Osteoblast (primary cell): Measurements from ENCODE around the gene NRG3. TPM values are rescaled to one million over a fixed set of nuclear protein-coding genes. Genes with fewer than 3 reads are reported as not detected.
"Not testable (repeated sequence)": the region's sequence is repeated elsewhere in the genome, so short reads cannot be mapped to it uniquely, and the experiment has no call there.

ENCODE experiments used
- DNase-seq: peaks from one replicate; pipeline ENCODE4 v3.0.0; 2011; ENCODE audit warnings: low spot score, mixed read lengths; ENCODE audit not compliant: insufficient read length; ENCODE audit errors: missing footprints
- H2AFZ ChIP-seq: 2 replicates; pipeline ENCODE4 v1.6.0; 2011; ENCODE audit warnings: mild to moderate bottlenecking, low read length
- H3K27ac ChIP-seq: 2 replicates; pipeline ENCODE4 v1.5.1; 2011; ENCODE audit warnings: mild to moderate bottlenecking, low read depth, low read length, moderate library complexity
- H3K27me3 ChIP-seq: 2 replicates; pipeline ENCODE4 v1.6.0; 2012; ENCODE audit warnings: mild to moderate bottlenecking, control low read depth, inconsistent platforms, low read length, moderate library complexity; ENCODE audit not compliant: insufficient read depth
- H3K36me3 ChIP-seq: 2 replicates; pipeline ENCODE4 v1.5.1; 2011; ENCODE audit warnings: mild to moderate bottlenecking, low read length, control low read depth, moderate library complexity; ENCODE audit not compliant: insufficient read depth
- H3K4me1 ChIP-seq: 2 replicates; pipeline ENCODE4 v1.5.1; 2011; ENCODE audit warnings: mild to moderate bottlenecking, low read length, control low read depth, moderate library complexity; ENCODE audit not compliant: insufficient read depth
- H3K4me2 ChIP-seq: 2 replicates; pipeline ENCODE4 v1.6.0; 2011; ENCODE audit warnings: mild to moderate bottlenecking, low read length; ENCODE audit not compliant: insufficient read depth
- H3K4me3 ChIP-seq: fragments of 200-600 bp; sonication (generic); 3 replicates; pipeline ENCODE4 v1.5.1; 2012; ENCODE audit warnings: mild to moderate bottlenecking, low read length, inconsistent platforms; ENCODE audit not compliant: insufficient read depth
- H3K79me2 ChIP-seq: 2 replicates; pipeline ENCODE4 v1.6.0; 2012; ENCODE audit warnings: mild to moderate bottlenecking, low read length, control low read depth, inconsistent platforms; ENCODE audit not compliant: insufficient read depth
- H3K9me3 ChIP-seq: 2 replicates; pipeline ENCODE4 v1.5.1; 2011; ENCODE audit warnings: low read depth, low read length, control low read depth
- H4K20me1 ChIP-seq: 2 replicates; pipeline ENCODE4 v1.6.0; 2012; ENCODE audit warnings: mild to moderate bottlenecking, low read length, control low read depth; ENCODE audit not compliant: insufficient read depth
- total RNA-seq: library from RNA; depleted of rRNA; stranded (reverse); fragments of >200 nt; gene quantifications from 2 replicates; pipeline ENCODE4 v1.2.3, GENCODE V29; 2012
- TF ChIP-seq, protein P1 (sequence below): IDR thresholded peaks from 2 replicates; pipeline ENCODE4 v1.5.1; 2011; ENCODE audit warnings: mild to moderate bottlenecking, low read depth, low read length, moderate library complexity; ENCODE audit errors: extremely low read depth

The NRG3 gene
- total RNA-seq, 1 donor = not detected

DNA sequence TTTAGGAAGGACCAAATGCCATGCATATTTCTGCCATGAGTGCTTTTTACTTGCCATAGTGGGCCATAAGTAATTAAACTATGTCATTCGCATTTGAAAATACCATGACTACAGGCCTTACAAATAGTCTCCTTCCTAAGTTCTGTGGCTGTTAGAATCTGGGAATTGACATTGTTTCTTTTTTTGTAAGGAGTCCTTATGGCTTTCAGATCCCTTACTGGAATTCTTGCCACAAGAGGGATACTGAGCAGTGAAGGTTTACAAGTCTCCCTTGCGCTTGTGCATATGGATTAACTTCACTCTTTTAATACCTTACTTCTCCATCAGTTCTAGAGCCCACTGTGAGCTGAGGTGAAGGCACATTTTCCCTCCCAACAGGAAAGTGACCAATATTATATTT, 166.0 kb downstream of the NRG3 start:
- TF ChIP-seq, protein P1, sequence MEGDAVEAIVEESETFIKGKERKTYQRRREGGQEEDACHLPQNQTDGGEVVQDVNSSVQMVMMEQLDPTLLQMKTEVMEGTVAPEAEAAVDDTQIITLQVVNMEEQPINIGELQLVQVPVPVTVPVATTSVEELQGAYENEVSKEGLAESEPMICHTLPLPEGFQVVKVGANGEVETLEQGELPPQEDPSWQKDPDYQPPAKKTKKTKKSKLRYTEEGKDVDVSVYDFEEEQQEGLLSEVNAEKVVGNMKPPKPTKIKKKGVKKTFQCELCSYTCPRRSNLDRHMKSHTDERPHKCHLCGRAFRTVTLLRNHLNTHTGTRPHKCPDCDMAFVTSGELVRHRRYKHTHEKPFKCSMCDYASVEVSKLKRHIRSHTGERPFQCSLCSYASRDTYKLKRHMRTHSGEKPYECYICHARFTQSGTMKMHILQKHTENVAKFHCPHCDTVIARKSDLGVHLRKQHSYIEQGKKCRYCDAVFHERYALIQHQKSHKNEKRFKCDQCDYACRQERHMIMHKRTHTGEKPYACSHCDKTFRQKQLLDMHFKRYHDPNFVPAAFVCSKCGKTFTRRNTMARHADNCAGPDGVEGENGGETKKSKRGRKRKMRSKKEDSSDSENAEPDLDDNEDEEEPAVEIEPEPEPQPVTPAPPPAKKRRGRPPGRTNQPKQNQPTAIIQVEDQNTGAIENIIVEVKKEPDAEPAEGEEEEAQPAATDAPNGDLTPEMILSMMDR = no peak
- no peak for DNase-seq
- Histone ChIP-seq H3K27me3 (no peaks in the 10 kb centered on the region), H3K79me2 (no peaks in the 10 kb centered on the region), H2AFZ (no peak overlapping the region), H3K36me3 (no peaks in the 10 kb centered on the region), H4K20me1 (no peaks in the 10 kb centered on the region), H3K4me2 (no peak overlapping the region), H3K27ac (no peak overlapping the region), H3K4me1 (no peaks in the 10 kb centered on the region), H3K4me3 (no peak overlapping the region), H3K9me3 (no peaks in the 10 kb centered on the region)

- no peak overlapping the region for H2AFZ ChIP-seq
- DNase-seq = peak; percentile 50
- H3K4me2 ChIP-seq = no peak overlapping the region
- TF ChIP-seq, protein P1 = no peak
- H3K27me3 ChIP-seq = no peaks in the 10 kb centered on the region
- no peaks in the 10 kb centered on the region for H3K9me3 ChIP-seq
- no peaks in the 10 kb centered on the region for H4K20me1 ChIP-seq
- no peak overlapping the region for H3K4me3 ChIP-seq
- H3K4me1 ChIP-seq = no peaks in the 10 kb centered on the region
- no peaks in the 10 kb centered on the region for H3K36me3 ChIP-seq
- no peaks in the 10 kb centered on the region for H3K79me2 ChIP-seq
- H3K27ac ChIP-seq = no peak overlapping the region
Measured at GRCh38 chr10:82056391-82056790, 181.4 kb downstream of the NRG3 start.

DNA sequence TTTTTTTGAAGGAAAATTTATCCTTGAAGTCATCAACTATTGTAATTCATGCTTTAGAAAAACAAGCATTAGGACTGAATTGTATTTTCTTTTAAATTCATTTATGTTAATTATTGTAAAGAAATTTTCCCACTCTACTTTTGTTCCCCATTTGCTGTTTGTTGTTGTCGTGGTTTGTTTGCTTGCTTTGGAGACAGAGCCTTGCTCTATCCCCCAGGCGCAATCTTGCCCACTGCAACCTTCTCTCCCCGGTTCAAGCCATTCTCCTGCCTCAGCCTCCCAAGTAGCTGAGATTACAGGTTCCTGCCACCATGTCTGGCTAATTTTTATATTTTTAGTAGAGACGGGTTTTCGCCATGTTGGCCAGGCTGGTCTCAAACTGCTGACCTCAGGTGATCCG, 192.2 kb downstream of the NRG3 start:
- H3K79me2 ChIP-seq, H3K9me3 ChIP-seq, DNase-seq, H4K20me1 ChIP-seq, H3K4me2 ChIP-seq, H3K36me3 ChIP-seq, H3K4me3 ChIP-seq, H2AFZ ChIP-seq, H3K27ac ChIP-seq, H3K27me3 ChIP-seq, H3K4me1 ChIP-seq: not testable (repeated sequence)

DNA sequence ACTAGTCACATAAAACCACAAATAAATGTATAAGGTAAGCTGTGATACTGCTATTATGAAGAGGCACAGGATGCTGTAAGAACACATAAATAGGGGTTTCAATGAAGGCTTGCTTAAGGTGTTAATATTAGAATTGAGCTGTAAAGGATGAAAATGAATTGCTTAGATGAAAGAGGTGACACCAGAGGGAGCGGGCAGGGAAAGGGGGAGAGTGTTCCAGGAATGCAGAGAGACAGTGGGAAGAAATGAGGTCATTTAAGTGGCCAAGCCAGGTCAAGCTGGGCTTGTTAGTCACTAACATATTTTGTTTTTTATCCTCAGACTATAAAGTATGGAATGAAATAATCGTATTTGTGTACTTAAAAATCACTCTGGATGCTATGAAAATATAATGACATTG, 193.5 kb downstream of the NRG3 start:
- Histone ChIP-seq H3K79me2 (no peaks in the 10 kb centered on the region), H4K20me1 (no peaks in the 10 kb centered on the region), H2AFZ (no peak overlapping the region), H3K4me3 (no peak overlapping the region), H3K4me1 (no peaks in the 10 kb centered on the region), H3K9me3 (no peaks in the 10 kb centered on the region), H3K27me3 (no peaks in the 10 kb centered on the region), H3K36me3 (no peaks in the 10 kb centered on the region), H3K4me2 (no peak overlapping the region), H3K27ac (no peak overlapping the region)
- no peak for DNase-seq
- TF ChIP-seq, protein P1 = no peak
